Breast epithelium (tissue), 4 donors: ENCODE results near the gene DUSP28. TPM values are rescaled to one million over a fixed set of nuclear protein-coding genes. Genes with fewer than 3 reads are reported as not detected.
A peak's percentile ranks its signal among the peaks of the same experiment; 100 is the strongest.

Source experiments
- DNase-seq, 2 donors: peaks; one replicate each; pipeline ENCODE4 v3.0.0-alpha.2; 2019; ENCODE audit warnings: low spot score in 2 of 2
- H3K27ac ChIP-seq, 2 donors: fragments of 200-600 bp; sonication (generic) in 1 of 2; one replicate each; pipeline ENCODE4 v1.5.1; 2016 to 2019; ENCODE audit warnings: mild to moderate bottlenecking in 1 of 2
- H3K27me3 ChIP-seq, 2 donors: fragments of 200-600 bp; sonication (generic) in 1 of 2; one replicate each; pipeline versions ENCODE4 v1.5.1 to v1.6.0; 2017 to 2019; ENCODE audit warnings: control low read depth in 1 of 2, mild to moderate bottlenecking in 1 of 2
- H3K36me3 ChIP-seq: fragments of 200-600 bp; one replicate; pipeline ENCODE4 v1.5.1; 2019
- H3K4me1 ChIP-seq, 2 donors: fragments of 200-600 bp; sonication (generic); one replicate each; pipeline ENCODE4 v1.5.1; 2016 to 2019; ENCODE audit warnings: control low read depth in 1 of 2
- H3K4me3 ChIP-seq, 3 donors: fragments of 200-600 bp; sonication (generic); 1 replicate in 2 of 3; 2 replicates in 1 of 3; pipeline ENCODE4 v1.5.1; 2016 to 2019; ENCODE audit warnings: mild to moderate bottlenecking in 3 of 3, moderate library complexity in 2 of 3
- H3K9me3 ChIP-seq, 2 donors: fragments of 200-600 bp; sonication (generic) in 1 of 2; one replicate each; pipeline ENCODE4 v1.5.1; 2016 to 2019; ENCODE audit warnings: control low read depth in 1 of 2
- POLR2A ChIP-seq: fragments of 450-650 bp; IDR thresholded peaks from one replicate; pipeline ENCODE4 v1.6.1; 2016; ENCODE audit warnings: antibody characterized with exemption, mild to moderate bottlenecking, moderate library complexity
- POLR2AphosphoS5 ChIP-seq, 3 donors: sonication (generic); formaldehyde crosslinking; IDR thresholded peaks; one replicate each; pipeline ENCODE4 v1.6.1; 2017; ENCODE audit warnings: antibody characterized with exemption in 3 of 3
- intact Hi-C: fragments of 100-400 bp; cut with DNase I; formaldehyde crosslinking; loops from one replicate; pipeline ENCODE4 v1.15.1; 2023; ENCODE audit warnings: low total_unique reads
- total RNA-seq, 3 donors: library from RNA; depleted of rRNA; stranded (reverse); fragments of >200 nt; gene quantifications; one replicate each; pipeline ENCODE4 v1.1.0, GENCODE V29; 2016
- TF ChIP-seq, protein P1 (sequence below), 3 donors: fragments of 450-650 bp; IDR thresholded peaks; one replicate each; pipeline ENCODE4 v1.5.1; 2016 to 2017; ENCODE audit warnings: antibody characterized with exemption in 3 of 3, mild to moderate bottlenecking in 3 of 3, moderate library complexity in 3 of 3

The DUSP28 gene
- total RNA-seq, 3 donors from 2014 or later = 5.9 to 8.8 (median 6.9) TPM

DNA sequence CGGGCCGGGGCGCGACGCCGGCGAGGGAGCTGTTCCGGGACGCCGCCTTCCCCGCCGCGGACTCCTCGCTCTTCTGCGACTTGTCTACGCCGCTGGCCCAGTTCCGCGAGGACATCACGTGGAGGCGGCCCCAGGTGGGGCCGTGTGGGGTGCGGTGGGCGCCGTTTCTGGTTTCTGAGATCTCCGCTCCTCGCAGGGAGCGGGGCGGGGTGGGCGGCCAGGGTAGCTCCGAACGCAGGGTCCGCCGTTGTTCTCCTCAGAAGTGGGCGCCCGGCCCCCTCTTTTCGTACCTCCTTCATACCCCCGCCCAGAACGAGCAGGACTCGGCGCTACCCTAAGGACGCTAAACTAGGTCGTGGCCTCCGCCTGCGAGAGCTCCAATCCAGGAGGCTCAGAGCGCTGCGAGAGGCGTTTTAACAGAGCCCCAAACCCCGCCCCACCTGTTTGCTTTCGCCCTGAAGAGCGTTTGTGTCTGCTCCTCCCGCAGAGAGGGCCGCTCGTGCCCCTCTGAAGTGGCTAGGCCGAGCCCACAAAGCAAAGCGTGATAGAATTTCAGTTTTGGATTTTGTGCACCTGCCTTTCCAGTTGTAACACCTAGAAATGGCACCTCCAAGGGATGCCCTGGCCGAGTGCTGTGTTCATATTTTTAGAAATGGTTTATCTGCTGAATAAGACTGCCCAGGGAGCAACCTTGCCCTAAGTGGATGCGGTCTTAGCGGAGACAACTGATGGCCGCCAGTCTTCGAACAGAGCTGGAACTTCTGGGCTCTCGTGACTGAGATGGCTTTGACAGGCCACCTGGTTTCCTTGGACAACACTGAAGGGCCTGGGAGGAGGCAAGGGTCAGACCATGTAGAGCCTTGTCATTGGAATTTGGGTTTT lies 27.0 kb downstream of the DUSP28 start:
- Histone ChIP-seq H3K4me1 (peaks cover 22 to 24% of the 10 kb centered on the region in 2 donors), H3K27ac (peak overlapping the region; percentile 93 to 98), H3K9me3 (no peaks in the 10 kb centered on the region), H3K27me3 (no peaks in the 10 kb centered on the region), H3K4me3 (peak overlapping the region; percentile 84 to 97 (median 87)), H3K36me3 (no peaks in the 10 kb centered on the region)
- intact Hi-C loops = no loop called here
- TF ChIP-seq, protein P1, sequence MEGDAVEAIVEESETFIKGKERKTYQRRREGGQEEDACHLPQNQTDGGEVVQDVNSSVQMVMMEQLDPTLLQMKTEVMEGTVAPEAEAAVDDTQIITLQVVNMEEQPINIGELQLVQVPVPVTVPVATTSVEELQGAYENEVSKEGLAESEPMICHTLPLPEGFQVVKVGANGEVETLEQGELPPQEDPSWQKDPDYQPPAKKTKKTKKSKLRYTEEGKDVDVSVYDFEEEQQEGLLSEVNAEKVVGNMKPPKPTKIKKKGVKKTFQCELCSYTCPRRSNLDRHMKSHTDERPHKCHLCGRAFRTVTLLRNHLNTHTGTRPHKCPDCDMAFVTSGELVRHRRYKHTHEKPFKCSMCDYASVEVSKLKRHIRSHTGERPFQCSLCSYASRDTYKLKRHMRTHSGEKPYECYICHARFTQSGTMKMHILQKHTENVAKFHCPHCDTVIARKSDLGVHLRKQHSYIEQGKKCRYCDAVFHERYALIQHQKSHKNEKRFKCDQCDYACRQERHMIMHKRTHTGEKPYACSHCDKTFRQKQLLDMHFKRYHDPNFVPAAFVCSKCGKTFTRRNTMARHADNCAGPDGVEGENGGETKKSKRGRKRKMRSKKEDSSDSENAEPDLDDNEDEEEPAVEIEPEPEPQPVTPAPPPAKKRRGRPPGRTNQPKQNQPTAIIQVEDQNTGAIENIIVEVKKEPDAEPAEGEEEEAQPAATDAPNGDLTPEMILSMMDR (IDR thresholded peaks at IDR 0.05) = no peak
- TF ChIP-seq POLR2A = no peak
- no peak for TF ChIP-seq POLR2AphosphoS5 (IDR thresholded peaks at IDR 0.05)
- no peak for DNase-seq

GRCh38 chr2:240588006-240588655 lies 28.0 kb downstream of the DUSP28 start:
- TF ChIP-seq, protein P1 (IDR thresholded peaks at IDR 0.05) = no peak
- no peak for TF ChIP-seq POLR2AphosphoS5 (IDR thresholded peaks at IDR 0.05)
- TF ChIP-seq POLR2A = no peak
- intact Hi-C loops = no loop called here
- no peak for DNase-seq
- H3K4me1 ChIP-seq = peaks cover 22 to 24% of the 10 kb centered on the region in 2 donors
- peak overlapping the region in 2 of 3 donors; percentile 87 to 97 for H3K4me3 ChIP-seq
- H3K36me3 ChIP-seq = no peaks in the 10 kb centered on the region
- no peaks in the 10 kb centered on the region for H3K9me3 ChIP-seq
- no peaks in the 10 kb centered on the region for H3K27me3 ChIP-seq
- H3K27ac ChIP-seq = no peak overlapping the region

DNA sequence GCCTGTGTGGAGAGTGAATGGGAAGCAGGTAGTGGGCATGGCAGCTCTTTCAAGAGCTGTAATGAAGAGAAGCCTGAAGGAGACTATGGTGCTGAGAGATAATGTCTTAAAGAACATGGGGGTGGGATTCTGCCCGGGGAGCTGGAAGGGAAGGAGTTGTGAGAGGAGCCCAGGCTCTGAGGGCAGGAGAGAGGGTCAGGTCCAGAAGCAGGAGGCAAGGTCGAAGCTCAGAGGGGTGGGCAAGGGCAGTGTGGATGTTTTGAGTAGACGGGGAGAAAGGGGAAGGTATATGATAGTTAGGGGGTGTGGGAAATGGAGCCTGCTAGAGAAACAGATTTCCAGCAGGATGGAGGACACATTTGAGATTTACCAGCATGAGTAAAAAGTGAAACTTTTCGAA lies 28.5 kb downstream of the DUSP28 start:
- intact Hi-C loops = no loop called here
- TF ChIP-seq POLR2AphosphoS5 (IDR thresholded peaks at IDR 0.05) (no peak), POLR2A (no peak)
- TF ChIP-seq, protein P1 (IDR thresholded peaks at IDR 0.05) = no peak
- no peak for DNase-seq

DNA sequence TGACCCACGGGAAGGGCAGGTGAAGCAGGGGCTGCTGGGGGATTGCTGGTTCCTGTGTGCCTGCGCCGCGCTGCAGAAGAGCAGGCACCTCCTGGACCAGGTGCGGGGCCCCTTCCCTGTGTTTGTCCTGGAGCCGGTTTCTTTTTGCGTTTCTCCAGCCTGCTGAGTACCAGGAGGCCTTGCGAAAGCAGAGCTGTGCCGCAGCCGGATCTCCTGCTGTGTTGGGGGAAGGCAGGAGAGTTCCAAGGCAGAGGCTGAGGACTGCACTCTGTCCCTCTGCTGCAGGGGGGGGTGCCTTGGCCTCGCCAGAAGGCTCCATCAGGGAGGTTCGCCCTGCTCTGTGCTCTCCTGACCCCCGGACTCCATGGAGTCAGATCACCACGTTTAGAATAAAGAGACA lies 29.2 kb downstream of the DUSP28 start:
- no peak overlapping the region for H3K4me3 ChIP-seq
- no peak for DNase-seq
- intact Hi-C loops = no loop called here
- no peaks in the 10 kb centered on the region for H3K9me3 ChIP-seq
- no peak overlapping the region for H3K27ac ChIP-seq
- no peaks in the 10 kb centered on the region for H3K27me3 ChIP-seq
- TF ChIP-seq POLR2A = no peak
- TF ChIP-seq, protein P1 (IDR thresholded peaks at IDR 0.05) = no peak
- no peak for TF ChIP-seq POLR2AphosphoS5 (IDR thresholded peaks at IDR 0.05)
- H3K36me3 ChIP-seq = no peaks in the 10 kb centered on the region
- H3K4me1 ChIP-seq = peaks cover 22 to 23% of the 10 kb centered on the region in 2 donors

More for the DNA sequence above, 28.5 kb downstream of the DUSP28 start:
- H3K27me3 ChIP-seq = no peaks in the 10 kb centered on the region
- H3K4me3 ChIP-seq = no peak overlapping the region
- no peaks in the 10 kb centered on the region for H3K9me3 ChIP-seq
- H3K36me3 ChIP-seq = no peaks in the 10 kb centered on the region
- no peak overlapping the region for H3K27ac ChIP-seq
- H3K4me1 ChIP-seq = peaks cover 22 to 24% of the 10 kb centered on the region in 2 donors
